CD4-positive, CD25-positive, alpha-beta regulatory T cell (primary cell): Measurements from ENCODE around the gene MOB3B. TPM values are rescaled to one million over a fixed set of nuclear protein-coding genes. Genes with fewer than 3 reads are reported as not detected.
"Not testable (repeated sequence)": the region's sequence is repeated elsewhere in the genome, so short reads cannot be mapped to it uniquely, and the experiment has no call there.

Experiments
- ATAC-seq, 2 donors: fragments of 150-1000 bp; cut with Tn5 transposase; one replicate each; pipeline ENCODE4 v1.10.0; 2021; ENCODE audit warnings: low read depth in 2 of 2, moderate number of reproducible peaks in 2 of 2, moderate library complexity in 1 of 2
- DNase-seq, 3 donors: peaks; one replicate each; pipeline versions ENCODE4 v3.0.0 to v3.0.0-alpha.2; 2012 to 2022; ENCODE audit warnings: mixed read lengths in 1 of 3
- H3K27ac ChIP-seq: one replicate; pipeline ENCODE4 v1.7.0; 2013; ENCODE audit warnings: mild to moderate bottlenecking, low read length; ENCODE audit not compliant: insufficient read depth, poor library complexity, severe bottlenecking
- H3K27me3 ChIP-seq: one replicate; pipeline ENCODE4 v1.7.0; 2013; ENCODE audit warnings: low read length; ENCODE audit not compliant: control insufficient read depth, insufficient read depth
- H3K36me3 ChIP-seq: one replicate; pipeline ENCODE4 v1.7.0; 2013; ENCODE audit warnings: mild to moderate bottlenecking, low read length, moderate library complexity; ENCODE audit not compliant: control insufficient read depth, insufficient read depth
- H3K4me1 ChIP-seq: 2 replicates; pipeline ENCODE4 v1.7.0; 2013; ENCODE audit warnings: mild to moderate bottlenecking, low read length; ENCODE audit not compliant: insufficient read depth, control insufficient read depth, poor library complexity, severe bottlenecking
- H3K4me3 ChIP-seq: one replicate; pipeline ENCODE4 v1.7.0; 2013; ENCODE audit warnings: low read depth, mild to moderate bottlenecking, low read length, moderate library complexity
- H3K9me3 ChIP-seq, 2 experiments: 1 replicate in 1 of 2; 2 replicates in 1 of 2; pipeline ENCODE4 v1.7.0; 2013; ENCODE audit warnings: low read length in 2 of 2, mild to moderate bottlenecking in 1 of 2, moderate library complexity in 1 of 2; ENCODE audit not compliant: control insufficient read depth in 2 of 2
- H3K27ac Mint-ChIP-seq, 3 donors: one replicate each; pipeline ENCODE4 v1.8.0; 2020 to 2022; ENCODE audit warnings: mild to moderate bottlenecking in 3 of 3, mixed read lengths in 3 of 3, moderate library complexity in 2 of 3
- H3K27me3 Mint-ChIP-seq: one replicate; pipeline ENCODE4 v1.8.0; 2022; ENCODE audit warnings: mild to moderate bottlenecking, mixed read lengths
- H3K36me3 Mint-ChIP-seq: one replicate; pipeline ENCODE4 v1.8.0; 2020; ENCODE audit warnings: mixed read lengths
- H3K4me1 Mint-ChIP-seq, 4 donors: one replicate each; pipeline ENCODE4 v1.8.0; 2020 to 2022; ENCODE audit warnings: mixed read lengths in 4 of 4, mild to moderate bottlenecking in 1 of 4
- H3K4me3 Mint-ChIP-seq, 4 donors: one replicate each; pipeline ENCODE4 v1.8.0; 2020 to 2022; ENCODE audit warnings: mild to moderate bottlenecking in 4 of 4, mixed read lengths in 4 of 4, moderate library complexity in 3 of 4
- H3K9me3 Mint-ChIP-seq, 7 donors: one replicate each; pipeline ENCODE4 v1.8.0; 2020 to 2022; ENCODE audit warnings: mixed read lengths in 7 of 7, mild to moderate bottlenecking in 3 of 7, moderate library complexity in 2 of 7
- polyA plus RNA-seq, 4 donors: library from polyadenylated mRNA; unstranded; fragments of 300-500 nt; fragmentation: Illumina TruSeq; gene quantifications; one replicate each; pipeline ENCODE4 v1.2.3, GENCODE V29; 2021
- total RNA-seq: library from RNA; stranded (reverse); gene quantifications from one replicate; pipeline ENCODE4 v1.2.3, GENCODE V29; 2022

MOB3B gene
- total and polyA plus RNA-seq, 5 donors from 2014 or later = 0.02 to 0.12 (median 0.11) TPM; not detected in 2

DNA sequence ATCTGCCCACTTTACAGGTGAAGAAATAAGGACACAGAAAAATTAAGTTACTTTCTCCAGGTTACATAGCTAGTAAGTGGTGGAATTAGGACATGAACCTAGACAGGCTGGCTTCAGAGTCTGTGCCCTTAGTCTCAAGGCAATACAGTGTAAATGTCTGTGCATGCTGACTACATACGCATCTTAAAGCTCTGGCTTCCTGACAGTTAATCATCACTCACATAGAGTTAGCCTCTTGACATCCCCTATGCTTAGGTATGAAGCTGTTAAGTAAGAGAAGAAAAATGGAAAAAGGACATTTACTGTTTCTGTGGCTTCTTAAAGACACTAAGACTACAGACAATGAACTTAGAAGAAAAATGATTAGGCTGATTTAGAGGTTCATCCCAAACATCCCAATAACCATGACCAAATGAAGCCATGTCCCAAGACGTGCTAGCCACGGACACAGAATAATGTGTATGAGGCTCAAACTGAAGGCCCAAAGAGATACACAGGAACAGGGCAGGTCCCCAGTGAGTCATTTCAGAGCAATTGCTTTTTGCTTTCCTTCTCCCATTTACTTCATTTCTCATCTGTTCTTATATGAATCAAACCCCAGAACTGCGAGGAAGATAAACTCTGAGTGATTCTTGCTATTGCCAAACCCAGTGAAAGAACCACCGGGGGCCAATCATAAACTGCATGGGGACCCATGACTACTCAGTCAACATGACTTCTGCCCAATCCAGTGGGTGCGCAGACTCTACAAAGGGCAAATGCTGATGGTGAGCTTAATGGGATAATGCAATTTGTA lies 105.5 kb downstream of the MOB3B start:
- no peak for DNase-seq
- Histone ChIP-seq H3K9me3 (no peaks in the 10 kb centered on the region), H3K27ac (no peak overlapping the region), H3K4me3 (no peak overlapping the region), H3K36me3 (no peaks in the 10 kb centered on the region), H3K27me3 (no peaks in the 10 kb centered on the region), H3K4me1 (no peaks in the 10 kb centered on the region)
- ATAC-seq = no peak
- no peaks in the 10 kb centered on the region for H3K4me1 Mint-ChIP-seq
- H3K27me3 Mint-ChIP-seq = peaks cover 4% of the 10 kb centered on the region
- no peak overlapping the region for H3K27ac Mint-ChIP-seq
- no peak overlapping the region for H3K4me3 Mint-ChIP-seq
- peaks cover 0 to 1% (median 0%) of the 10 kb centered on the region in 7 donors for H3K9me3 Mint-ChIP-seq
- no peaks in the 10 kb centered on the region for H3K36me3 Mint-ChIP-seq

DNA sequence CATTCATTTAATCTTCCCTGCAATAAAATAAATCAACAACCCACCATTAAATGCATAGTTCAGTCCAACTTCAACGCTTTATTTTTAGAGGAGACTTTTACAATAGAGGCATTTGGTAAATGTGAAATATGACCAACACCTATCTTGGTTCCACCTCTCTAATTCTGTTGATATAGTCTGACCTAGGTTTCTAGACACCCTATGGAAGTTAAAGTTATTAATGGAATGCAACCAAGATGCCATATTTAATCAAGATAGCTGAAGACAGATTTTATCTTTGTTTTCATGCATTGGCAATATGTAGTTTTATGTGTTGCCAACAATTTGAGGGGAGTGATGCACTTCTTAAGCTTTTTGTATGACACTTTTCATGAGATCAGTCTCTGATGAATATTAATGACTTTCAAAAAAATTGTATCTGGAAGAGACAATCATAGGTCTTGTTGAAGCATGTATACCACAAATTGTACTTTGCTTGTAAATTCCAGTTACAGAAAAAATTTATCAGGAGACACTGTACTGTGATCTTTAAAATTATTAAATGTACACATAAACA lies 107.3 kb downstream of the MOB3B start:
- Mint-ChIP-seq H3K27ac (no peak overlapping the region), H3K4me1 (no peaks in the 10 kb centered on the region), H3K9me3 (peaks cover 0 to 5% (median 0%) of the 10 kb centered on the region in 7 donors), H3K4me3 (no peak overlapping the region), H3K27me3 (peaks cover 4% of the 10 kb centered on the region), H3K36me3 (no peaks in the 10 kb centered on the region)
- no peak for DNase-seq
- Histone ChIP-seq H3K4me3 (no peak overlapping the region), H3K27me3 (no peaks in the 10 kb centered on the region), H3K27ac (no peak overlapping the region), H3K9me3 (no peaks in the 10 kb centered on the region), H3K36me3 (no peaks in the 10 kb centered on the region), H3K4me1 (no peaks in the 10 kb centered on the region)
- no peak for ATAC-seq

DNA sequence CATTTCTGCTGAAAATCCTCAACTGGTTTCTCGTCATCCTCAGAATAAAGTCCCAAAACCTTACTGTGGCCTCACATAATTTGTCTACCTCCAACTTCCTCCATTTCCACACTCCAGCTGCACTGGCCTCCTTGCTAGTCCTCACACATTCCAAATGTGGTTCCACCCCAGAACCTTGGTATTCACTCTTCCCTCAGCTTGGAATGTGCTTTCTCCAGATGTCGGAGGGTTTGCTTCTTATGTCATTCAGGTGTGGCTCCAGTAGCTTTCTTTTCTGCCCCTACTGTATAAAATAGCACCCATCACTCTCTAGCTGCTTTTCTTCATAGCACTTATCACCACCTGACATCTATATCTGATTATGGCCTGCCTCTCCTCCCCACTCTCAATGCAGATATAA lies 108.0 kb downstream of the MOB3B start:
- Histone ChIP-seq H3K27me3 (no peaks in the 10 kb centered on the region), H3K4me3 (no peak overlapping the region), H3K27ac (no peak overlapping the region), H3K36me3 (no peaks in the 10 kb centered on the region), H3K4me1 (no peaks in the 10 kb centered on the region), H3K9me3 (no peaks in the 10 kb centered on the region)
- ATAC-seq (no peak), DNase-seq (no peak)
- no peak overlapping the region for H3K27ac Mint-ChIP-seq
- H3K9me3 Mint-ChIP-seq = peaks cover 0 to 5% (median 0%) of the 10 kb centered on the region in 7 donors
- no peak overlapping the region for H3K4me3 Mint-ChIP-seq
- peaks cover 4% of the 10 kb centered on the region for H3K27me3 Mint-ChIP-seq
- H3K4me1 Mint-ChIP-seq = no peaks in the 10 kb centered on the region
- H3K36me3 Mint-ChIP-seq = no peaks in the 10 kb centered on the region

DNA sequence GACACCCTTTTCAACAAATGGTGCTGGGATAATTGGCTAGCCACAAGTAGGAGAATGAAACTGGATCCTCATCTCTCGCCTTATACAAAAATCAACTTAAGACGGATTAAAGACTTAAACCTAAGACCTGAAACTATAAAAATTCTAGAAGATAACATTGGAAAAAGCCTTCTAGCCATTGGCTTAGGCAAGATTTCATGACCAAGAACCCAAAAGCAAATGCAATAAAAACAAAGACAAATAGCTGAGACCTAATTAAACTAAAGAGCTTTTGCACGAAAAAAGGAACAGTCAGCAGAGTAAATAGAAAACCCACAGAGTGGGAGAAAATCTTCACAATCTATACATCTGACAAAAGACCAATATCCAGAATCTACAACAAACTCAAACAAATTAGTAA lies 110.1 kb downstream of the MOB3B start:
- not testable (repeated sequence) for H3K27me3 Mint-ChIP-seq, H3K4me1 ChIP-seq, H3K27ac Mint-ChIP-seq, ATAC-seq, H3K4me3 ChIP-seq, H3K9me3 ChIP-seq, DNase-seq, H3K36me3 ChIP-seq, H3K27ac ChIP-seq, H3K36me3 Mint-ChIP-seq, H3K4me3 Mint-ChIP-seq, H3K9me3 Mint-ChIP-seq, H3K27me3 ChIP-seq, H3K4me1 Mint-ChIP-seq

DNA sequence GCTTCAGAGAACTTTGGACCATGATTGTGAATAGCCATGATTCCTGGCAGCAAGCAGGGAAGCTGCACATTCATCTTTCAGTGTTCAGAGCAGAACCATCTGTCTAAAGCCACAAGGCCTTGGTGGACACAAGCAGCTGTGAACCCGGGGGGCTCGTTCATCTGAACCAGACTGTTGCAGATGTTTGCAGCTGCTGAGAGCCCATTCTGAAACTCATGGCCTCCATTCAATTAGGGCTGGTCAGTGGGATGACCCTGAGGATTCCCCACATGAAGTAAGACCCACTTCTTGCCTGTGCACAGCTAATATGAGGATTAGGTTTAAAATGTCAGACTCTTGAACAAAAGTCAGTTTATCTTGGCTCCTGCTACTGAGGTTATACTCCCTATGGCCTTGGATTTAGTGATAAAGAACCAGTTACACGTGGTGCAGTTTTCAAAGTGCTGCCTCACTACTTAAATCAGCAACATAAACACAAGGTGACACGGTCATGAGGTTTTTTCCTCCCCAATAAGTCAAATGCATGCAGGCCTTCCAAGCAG lies 115.3 kb downstream of the MOB3B start:
- no peaks in the 10 kb centered on the region for H3K4me1 ChIP-seq
- Mint-ChIP-seq H3K9me3 (peaks cover 0 to 6% (median 0%) of the 10 kb centered on the region in 7 donors), H3K36me3 (no peaks in the 10 kb centered on the region), H3K4me1 (no peaks in the 10 kb centered on the region), H3K27me3 (peaks cover 4% of the 10 kb centered on the region), H3K27ac (no peak overlapping the region), H3K4me3 (no peak overlapping the region)
- H3K9me3 ChIP-seq = no peaks in the 10 kb centered on the region
- H3K4me3 ChIP-seq = no peak overlapping the region
- ATAC-seq (no peak), DNase-seq (no peak)
- no peak overlapping the region for H3K27ac ChIP-seq
- no peaks in the 10 kb centered on the region for H3K27me3 ChIP-seq
- H3K36me3 ChIP-seq = no peaks in the 10 kb centered on the region

DNA sequence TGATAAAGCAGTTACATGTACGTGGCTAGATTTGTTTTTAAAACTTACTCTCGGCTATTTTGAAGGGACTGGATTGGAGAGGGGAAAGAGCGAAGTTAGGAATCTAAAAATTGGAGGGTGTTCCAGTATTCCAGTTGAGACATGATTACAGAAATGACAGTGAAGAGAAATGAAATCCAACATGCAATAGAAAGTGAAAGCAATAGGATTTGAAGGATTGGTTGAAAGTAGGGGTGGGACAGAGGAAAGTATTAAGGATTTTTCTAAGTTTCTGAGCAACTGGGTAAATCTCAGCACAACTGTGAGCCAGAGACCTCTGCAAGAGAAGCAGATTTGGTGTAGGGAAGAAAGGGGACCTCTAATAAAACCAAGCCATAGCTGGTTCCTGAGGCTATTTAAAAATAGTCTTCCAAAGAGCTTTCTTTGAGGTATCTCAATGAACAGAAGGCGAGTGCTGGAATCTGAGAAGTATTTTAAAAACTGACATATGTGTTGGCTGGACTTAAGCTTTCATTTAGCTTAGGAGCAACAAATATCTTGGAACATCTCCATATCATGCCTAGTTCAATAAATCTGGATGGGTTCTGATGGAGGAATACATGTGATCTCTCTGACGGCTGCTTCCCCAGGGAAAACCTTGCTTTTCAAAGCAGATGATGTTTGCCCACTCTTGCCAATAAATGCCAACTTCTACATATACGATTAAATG lies 115.9 kb downstream of the MOB3B start:
- Mint-ChIP-seq H3K27me3 (peaks cover 1% of the 10 kb centered on the region), H3K4me1 (no peaks in the 10 kb centered on the region), H3K9me3 (peaks cover 0 to 6% (median 0%) of the 10 kb centered on the region in 7 donors), H3K4me3 (no peak overlapping the region), H3K27ac (no peak overlapping the region), H3K36me3 (no peaks in the 10 kb centered on the region)
- DNase-seq (no peak), ATAC-seq (no peak)
- H3K27me3 ChIP-seq = no peaks in the 10 kb centered on the region
- H3K36me3 ChIP-seq = no peaks in the 10 kb centered on the region
- no peak overlapping the region for H3K27ac ChIP-seq
- H3K4me3 ChIP-seq = no peak overlapping the region
- H3K9me3 ChIP-seq = no peaks in the 10 kb centered on the region
- H3K4me1 ChIP-seq = no peaks in the 10 kb centered on the region

DNA sequence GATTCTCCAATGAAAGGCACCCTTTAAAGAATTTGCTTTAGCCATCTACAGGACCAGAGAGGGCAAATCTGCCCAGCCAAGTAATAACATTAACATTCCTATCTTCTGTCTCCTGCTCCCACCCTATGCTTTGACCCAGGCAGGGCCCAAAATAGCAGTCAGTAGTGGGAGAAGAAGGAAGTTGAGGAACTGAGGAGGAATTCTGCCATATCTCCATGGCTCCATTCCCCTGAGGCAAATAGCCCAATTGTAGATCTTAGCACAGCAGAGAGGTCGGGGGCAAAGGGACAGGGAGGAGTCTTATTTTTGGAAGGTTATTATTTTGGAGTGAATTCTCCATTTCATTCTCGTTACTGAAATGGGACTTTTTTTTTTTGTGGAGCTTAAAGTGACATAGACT lies 116.7 kb downstream of the MOB3B start:
- H3K4me1 Mint-ChIP-seq = no peaks in the 10 kb centered on the region

More for the DNA sequence above, 116.7 kb downstream of the MOB3B start:
- no peaks in the 10 kb centered on the region for H3K9me3 ChIP-seq
- H3K27ac Mint-ChIP-seq = no peak overlapping the region
- ATAC-seq (no peak), DNase-seq (no peak)
- no peak overlapping the region for H3K4me3 ChIP-seq
- peaks cover 0 to 2% (median 0%) of the 10 kb centered on the region in 7 donors for H3K9me3 Mint-ChIP-seq
- no peak overlapping the region for H3K27ac ChIP-seq
- no peaks in the 10 kb centered on the region for H3K4me1 ChIP-seq
- no peaks in the 10 kb centered on the region for H3K36me3 Mint-ChIP-seq
- H3K36me3 ChIP-seq = no peaks in the 10 kb centered on the region
- H3K4me3 Mint-ChIP-seq = no peak overlapping the region
- no peaks in the 10 kb centered on the region for H3K27me3 Mint-ChIP-seq
- H3K27me3 ChIP-seq = no peaks in the 10 kb centered on the region
